ENCODE results near the gene B4GALNT2.

- TF ChIP-seq GATA2 (IDR thresholded peaks at IDR 0.05; ENCODE audit: low read depth, low read length) = no peak
- TF ChIP-seq GATA3 (IDR thresholded peaks at IDR 0.05; ENCODE audit: low read depth, low read length) = no peak
These were observed 28.0 kb upstream of the B4GALNT2 start for GRCh38 chr17:49104511-49105074.
